ENCODE measurements around the gene NCKAP5.

NCKAP5 gene

DNA sequence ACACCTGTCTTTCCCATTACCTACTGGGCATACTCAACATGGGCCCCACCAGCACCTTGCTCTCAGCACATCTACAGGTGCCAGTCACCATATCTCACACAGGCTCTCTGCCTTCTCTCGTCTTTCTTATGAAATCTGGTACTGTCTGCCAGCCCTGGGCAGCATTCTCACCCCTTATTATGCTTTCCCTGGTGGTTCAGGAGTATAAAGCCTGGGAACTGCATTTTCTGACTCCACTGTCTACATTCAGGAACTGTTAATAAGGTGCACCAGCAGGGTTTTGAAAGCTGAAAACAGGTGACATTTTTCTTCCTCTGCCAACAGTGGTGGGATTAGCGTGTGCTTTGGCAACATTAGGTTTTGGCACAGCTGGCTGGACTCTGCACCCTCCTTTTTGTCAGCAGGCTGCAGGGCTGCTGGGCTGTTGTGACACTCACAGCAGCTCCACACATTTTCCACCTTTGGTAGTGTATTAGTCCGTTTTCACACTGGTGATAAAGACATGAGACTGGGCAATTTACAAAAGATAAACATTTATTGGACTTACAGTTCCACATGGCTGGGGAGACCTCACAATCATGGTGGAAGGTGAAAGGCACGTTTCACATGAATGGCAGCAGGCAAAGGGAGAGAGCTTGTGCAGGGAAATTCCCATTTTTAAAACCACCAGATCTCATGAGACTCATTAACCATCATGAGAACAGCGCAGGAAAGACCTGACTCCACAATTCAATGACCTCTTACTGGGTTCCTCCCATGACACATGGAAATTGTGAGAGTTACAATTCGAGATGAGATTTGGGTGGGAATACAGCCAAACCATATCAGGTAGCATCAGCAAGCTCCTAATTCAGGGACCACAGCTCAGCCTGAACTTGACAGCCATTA lies 555.2 kb downstream of the NCKAP5 start:
- ChIA-PET CTCF (no interaction called here), POLR2A (no interaction called here)
- no peak for DNase-seq (ENCODE audit: extremely low spot score)
- TF ChIP-seq L3MBTL2 (conservative IDR thresholded peaks at IDR 0.05), result no peak
- TF ChIP-seq NFRKB (IDR thresholded peaks at IDR 0.05), result no peak
- TF ChIP-seq ZNF384 (IDR thresholded peaks at IDR 0.05), result no peak
- TF ChIP-seq ELF4 (IDR thresholded peaks at IDR 0.05), result no peak
- TF ChIP-seq CTBP1 (IDR thresholded peaks at IDR 0.05; ENCODE audit: borderline replicate concordance), result no peak
- TF ChIP-seq FOXK2 (IDR thresholded peaks at IDR 0.05), result no peak
- no peak for TF ChIP-seq FOXM1 (IDR thresholded peaks at IDR 0.05; ENCODE audit: borderline replicate concordance)

DNA sequence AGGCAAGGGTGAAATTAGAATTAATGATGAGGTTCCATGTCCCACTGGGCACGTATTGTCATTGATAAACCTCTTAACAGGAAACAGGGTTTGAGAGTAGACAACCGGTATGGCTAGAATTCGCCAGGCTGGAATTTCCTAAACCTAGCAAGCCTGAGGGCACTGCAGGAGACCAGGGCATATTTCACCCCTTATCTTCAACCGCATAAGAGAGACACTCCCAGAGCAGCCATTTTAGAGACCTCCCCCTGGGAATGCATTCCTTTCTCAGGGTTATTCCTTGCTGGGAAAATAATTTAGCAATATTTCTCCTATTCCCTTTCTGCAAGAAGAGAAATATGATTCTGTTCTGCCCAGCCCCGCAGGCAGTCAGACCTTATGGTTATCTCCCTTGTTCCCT lies 563.6 kb downstream of the NCKAP5 start:
- TF ChIP-seq, protein P1, sequence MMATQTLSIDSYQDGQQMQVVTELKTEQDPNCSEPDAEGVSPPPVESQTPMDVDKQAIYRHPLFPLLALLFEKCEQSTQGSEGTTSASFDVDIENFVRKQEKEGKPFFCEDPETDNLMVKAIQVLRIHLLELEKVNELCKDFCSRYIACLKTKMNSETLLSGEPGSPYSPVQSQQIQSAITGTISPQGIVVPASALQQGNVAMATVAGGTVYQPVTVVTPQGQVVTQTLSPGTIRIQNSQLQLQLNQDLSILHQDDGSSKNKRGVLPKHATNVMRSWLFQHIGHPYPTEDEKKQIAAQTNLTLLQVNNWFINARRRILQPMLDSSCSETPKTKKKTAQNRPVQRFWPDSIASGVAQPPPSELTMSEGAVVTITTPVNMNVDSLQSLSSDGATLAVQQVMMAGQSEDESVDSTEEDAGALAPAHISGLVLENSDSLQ (IDR thresholded peaks at IDR 0.05), result no peak
- TF ChIP-seq FOXK2 (IDR thresholded peaks at IDR 0.05), result no peak
- no peak for TF ChIP-seq ZNF384 (IDR thresholded peaks at IDR 0.05)
- TF ChIP-seq HDGF (IDR thresholded peaks at IDR 0.05; ENCODE audit: borderline replicate concordance), result no peak
- no peak for TF ChIP-seq L3MBTL2 (conservative IDR thresholded peaks at IDR 0.05)
- no peak for TF ChIP-seq ARNT (IDR thresholded peaks at IDR 0.05)
- no peak for TF ChIP-seq FOXM1 (IDR thresholded peaks at IDR 0.05; ENCODE audit: borderline replicate concordance)
- TF ChIP-seq ELF4 (IDR thresholded peaks at IDR 0.05), result no peak
- no peak for TF ChIP-seq FOXA1 (IDR thresholded peaks at IDR 0.05)
- TF ChIP-seq SP1 (IDR thresholded peaks at IDR 0.05), result no peak
- TF ChIP-seq CTBP1 (IDR thresholded peaks at IDR 0.05; ENCODE audit: borderline replicate concordance), result no peak
- TF ChIP-seq BHLHE40 (IDR thresholded peaks at IDR 0.05; ENCODE audit: borderline replicate concordance), result no peak
- TF ChIP-seq TARDBP (IDR thresholded peaks at IDR 0.05), result no peak
- no peak for TF ChIP-seq LEF1 (IDR thresholded peaks at IDR 0.05; ENCODE audit: borderline replicate concordance)
- TF ChIP-seq NFRKB (IDR thresholded peaks at IDR 0.05), result no peak
- no peak for DNase-seq (ENCODE audit: extremely low spot score)
- ChIA-PET POLR2A (no interaction called here), CTCF (no interaction called here)

DNA sequence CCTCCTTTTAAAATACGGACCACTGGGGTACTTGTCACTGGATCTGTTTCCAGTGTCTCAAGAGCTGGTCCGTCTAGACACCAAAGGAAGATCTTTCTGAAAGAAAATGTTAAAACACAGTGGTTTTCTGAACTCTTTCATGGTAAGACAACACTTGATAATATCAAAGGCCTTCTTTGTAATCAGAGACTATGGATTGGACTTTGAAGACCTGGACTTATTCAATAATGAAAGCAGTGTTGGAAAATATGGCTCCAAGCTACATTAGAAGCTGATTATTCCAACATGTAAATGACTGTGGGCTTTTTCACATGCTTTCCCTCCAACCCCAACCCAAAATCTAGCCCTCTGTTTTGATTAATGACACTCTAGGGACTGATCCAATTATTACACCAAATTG lies 568.8 kb downstream of the NCKAP5 start:
- ChIA-PET CTCF (no interaction called here), POLR2A (no interaction called here)
- DNase-seq (ENCODE audit: extremely low spot score), result no peak
- TF ChIP-seq CTBP1 (IDR thresholded peaks at IDR 0.05; ENCODE audit: borderline replicate concordance) (no peak), SP1 (IDR thresholded peaks at IDR 0.05) (no peak), TARDBP (IDR thresholded peaks at IDR 0.05) (no peak), SUZ12 (IDR thresholded peaks at IDR 0.05) (no peak), ARNT (IDR thresholded peaks at IDR 0.05) (no peak), FOXK2 (IDR thresholded peaks at IDR 0.05) (no peak), L3MBTL2 (conservative IDR thresholded peaks at IDR 0.05) (no peak), FOXA1 (IDR thresholded peaks at IDR 0.05) (no peak), FOXM1 (IDR thresholded peaks at IDR 0.05; ENCODE audit: borderline replicate concordance) (no peak), HDGF (IDR thresholded peaks at IDR 0.05; ENCODE audit: borderline replicate concordance) (no peak), ZNF384 (IDR thresholded peaks at IDR 0.05) (no peak), BHLHE40 (IDR thresholded peaks at IDR 0.05; ENCODE audit: borderline replicate concordance) (no peak), LEF1 (IDR thresholded peaks at IDR 0.05; ENCODE audit: borderline replicate concordance) (no peak), NFRKB (IDR thresholded peaks at IDR 0.05) (no peak), ELF4 (IDR thresholded peaks at IDR 0.05) (no peak)
- TF ChIP-seq, protein P1 (IDR thresholded peaks at IDR 0.05), result no peak

DNA sequence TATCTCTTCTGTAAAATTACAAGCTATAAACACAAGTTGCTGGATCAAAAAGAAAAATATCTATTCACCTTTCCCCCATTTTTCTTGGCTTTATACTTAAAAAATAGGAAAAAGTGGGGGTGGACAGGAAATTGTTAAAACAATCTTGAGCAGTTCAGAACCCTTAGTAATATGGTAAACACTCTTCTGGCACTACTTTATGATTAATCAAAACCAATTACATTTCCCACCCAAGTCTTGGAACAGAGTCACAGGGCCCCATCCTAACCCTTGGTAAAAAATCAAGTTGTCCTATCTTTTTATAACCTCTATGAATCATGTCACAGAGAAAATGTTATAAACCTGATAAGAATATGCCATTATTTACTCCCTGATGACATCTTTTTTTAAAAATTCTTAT lies 570.0 kb downstream of the NCKAP5 start:
- CTCF ChIA-PET, result interaction anchor here (0.8 kb wide), 1 partner anchor 16 kb away, joined by 6 read pairs; no protein-coding TSS in a partner anchor
- no peak for DNase-seq (ENCODE audit: extremely low spot score)
- TF ChIP-seq, protein P1 (IDR thresholded peaks at IDR 0.05), result no peak
- TF ChIP-seq L3MBTL2 (conservative IDR thresholded peaks at IDR 0.05), result no peak
- no peak for TF ChIP-seq ELF4 (IDR thresholded peaks at IDR 0.05)
- TF ChIP-seq NFRKB (IDR thresholded peaks at IDR 0.05), result no peak
- no peak for TF ChIP-seq ARNT (IDR thresholded peaks at IDR 0.05)
- TF ChIP-seq BHLHE40 (IDR thresholded peaks at IDR 0.05; ENCODE audit: borderline replicate concordance), result no peak
- TF ChIP-seq SP1 (IDR thresholded peaks at IDR 0.05), result no peak
- TF ChIP-seq FOXA1 (IDR thresholded peaks at IDR 0.05), result no peak
- TF ChIP-seq ZNF384 (IDR thresholded peaks at IDR 0.05), result no peak
- no peak for TF ChIP-seq CTBP1 (IDR thresholded peaks at IDR 0.05; ENCODE audit: borderline replicate concordance)
- no peak for TF ChIP-seq FOXM1 (IDR thresholded peaks at IDR 0.05; ENCODE audit: borderline replicate concordance)
- TF ChIP-seq TARDBP (IDR thresholded peaks at IDR 0.05), result no peak
- no peak for TF ChIP-seq FOXK2 (IDR thresholded peaks at IDR 0.05)
- no peak for TF ChIP-seq SUZ12 (IDR thresholded peaks at IDR 0.05)
- TF ChIP-seq HDGF (IDR thresholded peaks at IDR 0.05; ENCODE audit: borderline replicate concordance), result no peak
- POLR2A ChIA-PET, result no interaction called here

DNA sequence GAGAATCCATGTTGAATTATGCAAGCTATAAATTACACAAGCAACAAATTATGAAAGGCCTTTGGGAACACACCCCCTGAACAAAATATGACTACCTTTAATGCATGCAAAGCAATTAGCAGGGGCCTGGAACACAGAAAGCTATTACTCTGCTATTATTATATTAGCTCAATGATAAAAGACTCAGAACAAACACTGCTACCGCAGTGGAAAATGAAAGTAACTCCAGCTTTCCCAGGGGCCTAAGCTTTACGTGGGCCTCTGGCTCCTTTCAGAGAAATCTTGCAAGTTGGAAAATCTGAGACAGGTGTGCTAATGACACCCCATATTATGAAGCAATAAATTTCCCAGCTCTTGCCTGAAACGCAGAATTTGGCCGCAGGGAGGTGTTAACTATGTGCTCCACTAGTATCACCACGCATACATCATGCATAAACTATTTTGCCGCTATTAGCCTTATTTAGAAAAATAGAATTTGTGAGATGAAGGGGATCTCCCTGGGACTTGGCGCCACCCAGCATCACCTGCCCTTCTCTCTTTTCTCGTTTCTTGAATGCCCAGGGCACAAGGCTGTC lies 576.7 kb downstream of the NCKAP5 start:
- DNase-seq (ENCODE audit: extremely low spot score), result no peak
- TF ChIP-seq HDGF (IDR thresholded peaks at IDR 0.05; ENCODE audit: borderline replicate concordance) (no peak), BHLHE40 (IDR thresholded peaks at IDR 0.05; ENCODE audit: borderline replicate concordance) (no peak), FOXK2 (IDR thresholded peaks at IDR 0.05) (no peak), ARNT (IDR thresholded peaks at IDR 0.05) (no peak), ELF4 (IDR thresholded peaks at IDR 0.05) (no peak), L3MBTL2 (conservative IDR thresholded peaks at IDR 0.05) (no peak)
- ChIA-PET CTCF (no interaction called here), POLR2A (no interaction called here)

Data from HEK293T (cell line).